ENCODE measurements around the gene OAT. TPM values are rescaled to one million over a fixed set of nuclear protein-coding genes. Genes with fewer than 3 reads are reported as not detected.
"Not testable (repeated sequence)": the region's sequence is repeated elsewhere in the genome, so short reads cannot be mapped to it uniquely, and the experiment has no call there.

The OAT gene
- total RNA-seq, 4 donors from 2014 or later, result 86.0 to 103 (median 95.1) TPM

- DNase-seq (ENCODE audit: low spot score in 2 of 2), result no peak
- H3K27me3 ChIP-seq, result peaks cover 62% of the 10 kb centered on the region
- no peaks in the 10 kb centered on the region for H3K36me3 ChIP-seq
- H3K4me3 ChIP-seq, result peak overlapping the region; percentile 42
- H3K27ac ChIP-seq, result no peak overlapping the region
- no peak for TF ChIP-seq POLR2A (IDR thresholded peaks at IDR 0.05)
- TF ChIP-seq EP300 (IDR thresholded peaks at IDR 0.05), result no peak
- TF ChIP-seq CTCF (IDR thresholded peaks at IDR 0.05), result no peak
- no peak for TF ChIP-seq POLR2AphosphoS5 (IDR thresholded peaks at IDR 0.05)
- WGBS, result 29% methylated on average over 35 of the region's 71 CpGs
- peaks cover 35% of the 10 kb centered on the region for H3K4me1 ChIP-seq
- no peaks in the 10 kb centered on the region for H3K9me3 ChIP-seq
Measured at GRCh38 chr10:124446830-124447750, 28.4 kb upstream of the OAT start.

GRCh38 chr10:124441694-124442093, 23.0 kb upstream of the OAT start:
- not testable (repeated sequence) for DNase-seq (ENCODE audit: low spot score in 2 of 2); H3K27me3 ChIP-seq; H3K4me3 ChIP-seq; H3K9me3 ChIP-seq; H3K4me1 ChIP-seq; H3K36me3 ChIP-seq; H3K27ac ChIP-seq
- WGBS, result 93% methylated on average over 5 of the region's 5 CpGs

GRCh38 chr10:124436191-124436638, 17.5 kb upstream of the OAT start:
- H3K4me1 ChIP-seq, result no peaks in the 10 kb centered on the region
- WGBS, result 56% methylated on average over 8 of the region's 8 CpGs
- no peak for TF ChIP-seq EP300 (IDR thresholded peaks at IDR 0.05)
- TF ChIP-seq POLR2A (IDR thresholded peaks at IDR 0.05), result no peak
- no peak for TF ChIP-seq POLR2AphosphoS5 (IDR thresholded peaks at IDR 0.05)
- TF ChIP-seq CTCF (IDR thresholded peaks at IDR 0.05), result no peak
- DNase-seq (ENCODE audit: low spot score in 2 of 2), result no peak
- H3K4me3 ChIP-seq, result no peak overlapping the region
- no peaks in the 10 kb centered on the region for H3K36me3 ChIP-seq
- H3K27me3 ChIP-seq, result no peaks in the 10 kb centered on the region
- no peak overlapping the region for H3K27ac ChIP-seq
- H3K9me3 ChIP-seq, result no peaks in the 10 kb centered on the region

GRCh38 chr10:124435683-124436082, 17.0 kb upstream of the OAT start:
- not testable (repeated sequence) for H3K4me3 ChIP-seq; H3K36me3 ChIP-seq; H3K27me3 ChIP-seq; H3K27ac ChIP-seq; H3K4me1 ChIP-seq; DNase-seq (ENCODE audit: low spot score in 2 of 2); H3K9me3 ChIP-seq
- 78% methylated on average over 3 of the region's 4 CpGs for WGBS

GRCh38 chr10:124433461-124433860, 14.7 kb upstream of the OAT start:
- H3K4me1 ChIP-seq, result no peaks in the 10 kb centered on the region
- no peaks in the 10 kb centered on the region for H3K27me3 ChIP-seq
- TF ChIP-seq POLR2AphosphoS5 (IDR thresholded peaks at IDR 0.05) (no peak), EP300 (IDR thresholded peaks at IDR 0.05) (no peak), CTCF (IDR thresholded peaks at IDR 0.05) (no peak), POLR2A (IDR thresholded peaks at IDR 0.05) (no peak)
- DNase-seq (ENCODE audit: low spot score in 2 of 2), result no peak
- H3K27ac ChIP-seq, result no peak overlapping the region
- H3K9me3 ChIP-seq, result no peaks in the 10 kb centered on the region
- no peak overlapping the region for H3K4me3 ChIP-seq
- no peaks in the 10 kb centered on the region for H3K36me3 ChIP-seq
- 59% methylated on average over 3 of the region's 3 CpGs for WGBS

- Histone ChIP-seq H3K4me1 (no peaks in the 10 kb centered on the region), H3K9me3 (no peaks in the 10 kb centered on the region), H3K27me3 (no peaks in the 10 kb centered on the region), H3K36me3 (no peaks in the 10 kb centered on the region), H3K4me3 (no peak overlapping the region), H3K27ac (no peak overlapping the region)
- 74% methylated on average over 4 of the region's 4 CpGs for WGBS
- TF ChIP-seq POLR2A (IDR thresholded peaks at IDR 0.05), result no peak
- no peak for TF ChIP-seq EP300 (IDR thresholded peaks at IDR 0.05)
- TF ChIP-seq CTCF (IDR thresholded peaks at IDR 0.05), result no peak
- TF ChIP-seq POLR2AphosphoS5 (IDR thresholded peaks at IDR 0.05), result no peak
- DNase-seq (ENCODE audit: low spot score in 2 of 2), result no peak
Measured at GRCh38 chr10:124430077-124430476, 11.4 kb upstream of the OAT start.
